Measurements from ENCODE around the gene ZFP90. TPM values are rescaled to one million over a fixed set of nuclear protein-coding genes. Genes with fewer than 3 reads are reported as not detected.
"Not testable (repeated sequence)": the region's sequence is repeated elsewhere in the genome, so short reads cannot be mapped to it uniquely, and the experiment has no call there.

ZFP90 gene
- total RNA-seq, 4 donors from 2014 or later: 5.4 to 30.5 (median 10.6) TPM

DNA sequence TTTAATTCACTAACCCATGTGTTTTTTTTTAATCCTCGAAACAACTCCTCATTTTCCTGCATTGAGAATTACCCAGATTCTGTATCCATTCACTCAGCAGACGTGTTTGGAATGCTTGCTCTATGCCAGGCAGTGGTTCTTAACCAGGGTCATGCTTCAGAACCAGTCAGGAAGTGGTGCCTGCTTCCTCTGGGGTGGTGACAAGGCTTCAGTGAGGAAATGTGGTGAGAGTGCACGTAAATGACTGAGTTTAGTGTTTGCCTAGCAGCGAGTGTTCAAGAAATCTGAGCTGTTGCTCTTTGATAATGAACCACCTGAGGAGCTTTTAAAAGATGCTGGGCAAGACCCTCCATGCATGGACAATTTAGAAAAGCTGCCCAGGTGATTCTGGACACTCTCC, 9.9 kb downstream of the ZFP90 start:
- Histone ChIP-seq H3K27me3 (no peaks in the 10 kb centered on the region), H3K9me3 (peaks cover 0 to 32% (median 4%) of the 10 kb centered on the region in 4 donors), H3K4me1 (no peaks in the 10 kb centered on the region), H3K4me3 (no peak overlapping the region), H3K27ac (no peak overlapping the region), H3K36me3 (peaks cover 0 to 32% (median 0%) of the 10 kb centered on the region in 3 donors)
- TF ChIP-seq CTCF (IDR thresholded peaks at IDR 0.05) (no peak), POLR2A (IDR thresholded peaks at IDR 0.05) (no peak)
- DNase-seq: no peak

DNA sequence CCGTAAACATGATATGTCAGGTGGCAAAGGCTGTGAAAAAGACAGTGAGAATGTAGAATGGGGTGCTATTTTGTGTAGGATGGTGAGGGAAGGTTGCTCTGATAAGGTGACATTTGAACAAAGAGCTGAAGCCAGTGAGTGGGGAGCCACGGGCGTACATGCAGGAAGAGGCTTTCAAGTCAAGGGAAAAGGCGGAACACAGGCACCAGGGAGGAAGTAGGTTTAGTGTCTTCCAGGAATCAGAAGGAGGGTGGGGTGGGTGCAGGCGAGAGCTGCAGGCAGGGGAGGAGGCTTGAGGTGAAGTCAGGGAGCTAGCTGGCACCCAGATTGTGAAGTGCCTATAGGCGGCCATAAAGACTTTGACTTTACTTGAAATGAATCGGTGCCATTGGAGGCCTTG, 14.1 kb downstream of the ZFP90 start:
- no peak overlapping the region for H3K4me3 ChIP-seq
- H3K9me3 ChIP-seq: peaks cover 0 to 71% (median 16%) of the 10 kb centered on the region in 4 donors

GRCh38 chr16:68560341-68560740, 21.2 kb downstream of the ZFP90 start:
- not testable (repeated sequence) for H3K4me3 ChIP-seq, H3K27ac ChIP-seq, DNase-seq, H3K27me3 ChIP-seq, H3K4me1 ChIP-seq
- Histone ChIP-seq H3K36me3 (peaks cover 0 to 74% (median 8%) of the 10 kb centered on the region in 3 donors), H3K9me3 (peaks cover 0 to 99% (median 40%) of the 10 kb centered on the region in 4 donors)

More for the DNA sequence above, 14.1 kb downstream of the ZFP90 start:
- no peak for TF ChIP-seq POLR2A (IDR thresholded peaks at IDR 0.05)
- no peak for TF ChIP-seq CTCF (IDR thresholded peaks at IDR 0.05)
- Histone ChIP-seq H3K4me1 (no peaks in the 10 kb centered on the region), H3K36me3 (peaks cover 0 to 56% (median 0%) of the 10 kb centered on the region in 3 donors), H3K27ac (no peak overlapping the region), H3K27me3 (no peaks in the 10 kb centered on the region)
- no peak for DNase-seq

DNA sequence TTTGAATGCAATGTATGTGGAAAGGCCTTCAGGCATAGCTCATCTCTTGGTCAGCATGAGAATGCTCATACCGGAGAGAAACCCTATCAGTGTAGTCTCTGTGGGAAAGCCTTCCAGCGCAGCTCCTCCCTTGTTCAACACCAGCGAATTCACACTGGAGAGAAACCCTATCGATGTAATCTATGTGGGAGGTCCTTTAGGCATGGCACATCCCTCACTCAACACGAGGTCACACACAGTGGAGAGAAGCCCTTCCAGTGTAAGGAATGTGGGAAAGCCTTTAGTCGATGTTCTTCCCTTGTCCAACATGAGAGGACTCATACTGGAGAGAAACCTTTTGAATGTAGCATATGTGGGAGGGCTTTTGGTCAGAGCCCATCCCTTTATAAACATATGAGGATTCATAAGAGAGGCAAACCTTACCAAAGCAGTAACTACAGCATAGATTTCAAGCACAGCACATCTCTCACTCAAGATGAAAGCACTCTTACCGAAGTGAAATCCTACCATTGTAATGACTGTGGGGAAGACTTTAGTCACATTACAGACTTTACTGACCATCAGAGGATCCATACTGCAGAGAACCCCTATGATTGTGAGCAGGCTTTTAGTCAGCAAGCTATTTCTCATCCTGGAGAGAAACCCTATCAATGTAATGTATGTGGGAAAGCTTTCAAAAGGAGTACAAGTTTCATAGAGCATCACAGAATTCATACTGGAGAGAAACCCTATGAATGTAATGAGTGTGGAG, 24.7 kb downstream of the ZFP90 start:
- Histone ChIP-seq H3K27ac (no peak overlapping the region), H3K27me3 (no peaks in the 10 kb centered on the region), H3K4me3 (no peak overlapping the region), H3K36me3 (peaks cover 0 to 51% (median 8%) of the 10 kb centered on the region in 3 donors), H3K9me3 (peaks cover 0 to 99% (median 43%) of the 10 kb centered on the region in 4 donors), H3K4me1 (no peaks in the 10 kb centered on the region)
- TF ChIP-seq CTCF (IDR thresholded peaks at IDR 0.05) (no peak), POLR2A (IDR thresholded peaks at IDR 0.05) (no peak)
- DNase-seq: no peak

DNA sequence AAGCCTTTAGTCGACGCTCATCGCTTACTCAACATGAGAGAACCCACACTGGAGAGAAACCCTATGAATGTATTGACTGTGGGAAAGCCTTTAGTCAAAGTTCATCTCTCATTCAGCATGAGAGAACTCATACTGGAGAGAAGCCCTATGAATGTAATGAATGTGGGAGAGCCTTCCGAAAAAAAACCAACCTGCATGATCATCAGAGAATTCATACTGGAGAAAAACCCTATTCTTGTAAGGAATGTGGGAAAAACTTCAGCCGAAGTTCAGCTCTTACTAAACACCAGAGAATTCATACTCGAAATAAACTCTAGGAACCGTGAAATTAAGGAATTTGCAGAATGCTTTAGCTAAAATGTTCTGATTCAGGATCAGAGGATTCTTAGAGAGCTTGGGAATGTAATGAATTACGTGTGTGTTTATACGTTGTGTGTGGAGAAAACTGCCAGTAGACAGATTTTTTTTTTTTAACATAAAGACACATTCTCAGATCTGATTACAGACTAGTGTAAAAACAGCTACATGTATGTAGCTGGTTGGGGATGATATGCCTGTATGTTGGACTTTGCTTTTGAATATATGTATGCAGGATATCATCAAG, 25.4 kb downstream of the ZFP90 start:
- TF ChIP-seq CTCF (IDR thresholded peaks at IDR 0.05) (no peak), POLR2A (IDR thresholded peaks at IDR 0.05) (no peak)
- H3K9me3 ChIP-seq: peaks cover 0 to 98% (median 46%) of the 10 kb centered on the region in 4 donors

GRCh38 chr16:68574479-68574878, 35.4 kb downstream of the ZFP90 start:
- Histone ChIP-seq H3K27ac (no peak overlapping the region), H3K36me3 (no peaks in the 10 kb centered on the region), H3K4me1 (no peaks in the 10 kb centered on the region), H3K9me3 (peaks cover 0 to 67% (median 19%) of the 10 kb centered on the region in 4 donors), H3K4me3 (no peak overlapping the region), H3K27me3 (no peaks in the 10 kb centered on the region)
- TF ChIP-seq CTCF (IDR thresholded peaks at IDR 0.05) (no peak), POLR2A (IDR thresholded peaks at IDR 0.05) (no peak)
- DNase-seq: no peak

More for the DNA sequence above, 25.4 kb downstream of the ZFP90 start:
- H3K27me3 ChIP-seq: no peaks in the 10 kb centered on the region
- H3K4me3 ChIP-seq: no peak overlapping the region
- H3K36me3 ChIP-seq: peaks cover 0 to 45% (median 8%) of the 10 kb centered on the region in 3 donors
- DNase-seq: no peak
- no peaks in the 10 kb centered on the region for H3K4me1 ChIP-seq
- H3K27ac ChIP-seq: no peak overlapping the region
